H1 (cell line): ENCODE data around the gene TXNDC8. TPM values are rescaled to one million over a fixed set of nuclear protein-coding genes. Genes with fewer than 3 reads are reported as not detected.

ENCODE experiments used
- CEBPB ChIP-seq: IDR thresholded peaks from 2 replicates; pipeline ENCODE4 v1.6.1; 2012; ENCODE audit warnings: low read depth, low read length
- CHD1 ChIP-seq: IDR thresholded peaks from 2 replicates; pipeline ENCODE4 v1.6.1; 2012; ENCODE audit warnings: low read depth, low read length, improper control_type of control experiment
- CHD7 ChIP-seq: fragments of 300-600 bp; sonication (generic); IDR thresholded peaks from 2 replicates; pipeline ENCODE4 v1.7.1; 2012; ENCODE audit warnings: low read length, moderate library complexity, mild to moderate bottlenecking, inconsistent platforms; ENCODE audit not compliant: insufficient replicate concordance
- EGR1 ChIP-seq: IDR thresholded peaks from 2 replicates; pipeline ENCODE4 v1.6.1; 2011; ENCODE audit warnings: low read depth, low read length, borderline replicate concordance
- JUN ChIP-seq: IDR thresholded peaks from 2 replicates; pipeline ENCODE4 v1.6.1; 2011; ENCODE audit warnings: low read depth, mild to moderate bottlenecking, improper control_type of control experiment, low read length
- KDM1A ChIP-seq: fragments of 200-600, 300-600 bp; sonication (generic); IDR thresholded peaks from 2 replicates; pipeline ENCODE4 v1.7.1; 2016; ENCODE audit warnings: mild to moderate bottlenecking, low read length, borderline replicate concordance
- NANOG ChIP-seq: IDR thresholded peaks from 2 replicates; pipeline ENCODE4 v1.6.1; 2011; ENCODE audit warnings: low read length, low read depth, mild to moderate bottlenecking, inconsistent platforms; ENCODE audit not compliant: insufficient read depth, poor library complexity, severe bottlenecking
- RFX5 ChIP-seq: IDR thresholded peaks from 2 replicates; pipeline ENCODE4 v1.6.1; 2011; ENCODE audit warnings: low read depth, low read length, improper control_type of control experiment, borderline replicate concordance
- RXRA ChIP-seq: IDR thresholded peaks from 2 replicates; pipeline ENCODE4 v1.6.1; 2011; ENCODE audit warnings: low read depth, mild to moderate bottlenecking, low read length, moderate library complexity; ENCODE audit not compliant: insufficient read depth
- SP1 ChIP-seq: IDR thresholded peaks from 2 replicates; pipeline ENCODE4 v1.6.1; 2011; ENCODE audit warnings: low read depth, low read length
- polyA plus RNA-seq, 7 experiments: library from polyadenylated mRNA; depleted of rRNA in 3 of 7; stranded (reverse) in 5 of 7; unstranded in 2 of 7; fragments of >200 nt in 5 of 7; fragments of 200-250 nt in 2 of 7; gene quantifications; 1 replicate in 5 of 7; 2 replicates in 1 of 7; 4 replicates in 1 of 7; pipeline versions ENCODE4 v1.2.1 to v1.2.3, GENCODE V29; 2011 to 2013; ENCODE audit warnings: missing spikeins in 2 of 7, mixed read lengths in 2 of 7
- total RNA-seq: library from RNA; stranded (reverse); fragmentation: NEBNext Ultra II Directional; extraction: Animal tissue kit (Norgen Biotek cat#: 25700); gene quantifications from 2 replicates; pipeline ENCODE4 v1.2.1, GENCODE V29; 2021

TXNDC8 gene
- total and polyA plus RNA-seq, 2 of the 8 experiments (the other 6 are each of a cell fraction or from before 2014, with no cell fraction given): not detected

- TF ChIP-seq CHD7 (no peak), RFX5 (no peak), SP1 (no peak), RXRA (no peak), JUN (no peak), KDM1A (no peak), CEBPB (no peak), CHD1 (no peak), EGR1 (no peak), NANOG (no peak)
- TF ChIP-seq, all 59 proteins: peak for 0
Measured at GRCh38 chr9:110327716-110328115, 9.9 kb downstream of the TXNDC8 start (continued).
